Forelimb muscle (tissue), 1 donor: ENCODE data around the gene ACTRT2. TPM values are rescaled to one million over a fixed set of nuclear protein-coding genes. Genes with fewer than 3 reads are reported as not detected.
A peak's percentile ranks its signal among the peaks of the same experiment; 100 is the strongest.

Experiments used
- DNase-seq: peaks from one replicate; pipeline ENCODE4 v3.0.0-alpha.2; 2013; ENCODE audit warnings: low read depth
- polyA plus RNA-seq: library from polyadenylated mRNA; unstranded; fragments of 120-200 nt; gene quantifications from one replicate; pipeline ENCODE4 v1.2.1, GENCODE V29; 2013; ENCODE audit not compliant: insufficient read length

ACTRT2 gene
- polyA plus RNA-seq, 1 donor = not detected

- DNase-seq = no peak
Observed at GRCh38 chr1:3032371-3033039, 11.2 kb downstream of the ACTRT2 start.

GRCh38 chr1:3033040-3033789 is 11.9 kb downstream of the ACTRT2 start:
- no peak for DNase-seq

GRCh38 chr1:3033790-3034090 is 12.5 kb downstream of the ACTRT2 start:
- DNase-seq = no peak

DNA sequence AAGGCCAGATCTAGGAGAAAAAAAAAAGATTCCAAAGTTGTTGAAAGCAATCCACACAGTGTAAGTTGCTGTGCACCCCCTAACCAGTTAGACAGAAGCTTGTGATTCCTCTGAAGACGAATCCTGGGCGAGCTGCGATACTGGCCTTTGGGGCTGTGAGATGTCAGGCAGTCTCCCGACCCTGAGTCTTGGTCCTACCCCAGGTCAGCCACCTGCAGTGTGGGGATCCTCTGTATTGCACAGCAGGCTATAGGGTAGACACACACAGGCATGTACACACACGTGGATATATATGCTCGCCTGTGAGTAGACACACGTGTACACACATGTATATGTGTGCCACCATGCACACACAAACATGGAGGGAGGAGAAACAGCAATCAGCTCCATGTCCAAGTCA is 12.9 kb downstream of the ACTRT2 start:
- no peak for DNase-seq

GRCh38 chr1:3034728-3035562 is 13.7 kb downstream of the ACTRT2 start:
- DNase-seq = no peak

- DNase-seq = peak; percentile 28
Observed at GRCh38 chr1:3035563-3036446, 14.5 kb downstream of the ACTRT2 start.

DNA sequence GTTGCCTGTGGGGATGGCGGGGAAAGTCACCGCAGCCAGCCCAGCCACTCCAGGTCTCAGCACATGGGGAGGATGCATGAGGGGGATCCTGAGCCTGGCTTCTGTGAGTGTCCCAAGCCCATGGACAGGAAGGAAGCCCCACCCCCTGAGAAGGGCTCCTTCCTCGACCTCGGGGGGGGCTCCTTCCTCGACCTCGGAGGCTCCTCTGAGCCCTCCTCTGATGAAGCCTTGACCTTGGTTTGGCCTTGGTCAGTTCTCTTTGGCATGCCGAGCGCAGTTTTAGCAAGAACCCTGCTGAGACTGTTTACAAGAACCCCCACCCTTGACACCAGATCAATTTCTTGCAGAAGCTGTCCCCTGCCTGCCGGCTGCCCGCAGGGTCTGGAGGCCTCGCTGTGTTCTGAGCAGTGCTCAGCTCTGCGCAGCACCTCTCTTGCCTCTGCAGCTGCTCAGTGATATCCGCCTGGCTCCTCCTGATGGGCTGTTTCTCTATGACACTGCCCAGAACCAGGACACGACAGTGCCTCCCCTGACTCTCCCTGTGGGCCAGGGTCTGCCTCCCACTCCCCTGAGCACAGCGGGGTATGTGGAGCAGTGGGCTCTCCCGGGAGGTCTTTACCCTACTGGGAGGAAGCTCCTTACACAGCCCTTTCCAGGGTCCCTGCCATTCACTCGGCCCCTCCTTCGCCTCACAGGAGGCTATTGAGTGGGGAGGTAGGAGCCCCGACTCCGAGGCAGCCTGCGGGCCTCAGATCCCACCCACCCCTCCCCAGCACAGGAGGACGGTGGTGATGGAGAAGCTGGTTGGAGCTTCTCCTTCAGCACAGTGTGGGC is 15.4 kb downstream of the ACTRT2 start:
- no peak for DNase-seq

GRCh38 chr1:3037281-3038040 is 16.2 kb downstream of the ACTRT2 start:
- no peak for DNase-seq

GRCh38 chr1:3038113-3038551 is 16.9 kb downstream of the ACTRT2 start:
- DNase-seq = no peak

- DNase-seq = no peak
Observed at GRCh38 chr1:3038571-3039181, 17.4 kb downstream of the ACTRT2 start.

- DNase-seq = no peak
Observed at GRCh38 chr1:3040004-3040403, 18.7 kb downstream of the ACTRT2 start.

- no peak for DNase-seq
Observed at GRCh38 chr1:3042481-3042880, 21.2 kb downstream of the ACTRT2 start.

DNA sequence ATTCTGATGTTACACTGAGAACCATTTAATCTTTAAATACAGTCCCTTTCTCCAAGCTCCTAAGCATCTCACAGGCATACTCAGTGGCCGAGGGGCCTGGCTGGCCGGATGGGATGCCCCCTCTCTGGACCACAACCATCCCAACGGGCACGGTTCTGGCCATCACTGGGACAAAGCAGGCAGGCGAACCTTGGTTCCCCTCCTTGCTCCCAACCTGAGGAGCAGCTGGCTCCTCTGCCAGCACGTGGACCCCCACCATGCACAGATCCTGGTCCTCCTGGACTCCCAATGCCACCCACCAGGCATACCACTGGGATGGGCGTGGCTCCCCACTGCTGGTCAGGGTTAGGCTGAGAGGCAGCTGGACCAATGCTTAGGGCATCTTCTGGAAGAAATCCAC is 27.9 kb downstream of the ACTRT2 start:
- no peak for DNase-seq

DNA sequence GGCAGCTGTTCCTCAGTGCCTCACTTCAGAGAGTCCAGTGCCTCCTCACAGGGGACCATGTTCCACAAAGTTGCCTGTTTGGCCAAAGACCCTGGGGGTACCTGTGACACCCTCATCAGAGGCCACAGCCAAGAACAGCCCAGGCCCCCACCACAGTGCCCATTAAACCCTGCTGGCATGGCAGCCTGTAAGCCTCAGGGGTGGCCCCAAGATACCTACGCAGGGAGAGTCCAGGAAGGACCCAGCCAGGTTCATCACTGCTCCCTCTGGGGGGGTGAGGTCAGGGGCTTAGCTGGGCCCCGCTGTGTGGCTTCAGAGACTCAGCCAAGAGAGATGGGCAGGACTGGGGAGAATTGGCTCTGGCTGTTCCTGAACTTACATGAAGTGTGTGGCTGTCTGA is 28.6 kb downstream of the ACTRT2 start:
- no peak for DNase-seq

GRCh38 chr1:3050603-3051002 is 29.3 kb downstream of the ACTRT2 start:
- no peak for DNase-seq

- DNase-seq = no peak
Observed at GRCh38 chr1:3051270-3052268, 30.3 kb downstream of the ACTRT2 start.

GRCh38 chr1:3052501-3052900 is 31.2 kb downstream of the ACTRT2 start:
- no peak for DNase-seq

- DNase-seq = no peak
Observed at GRCh38 chr1:3053366-3053980, 32.2 kb downstream of the ACTRT2 start.
